ENCODE results near the gene HSPG2.

The HSPG2 gene

GRCh38 chr1:21813542-21813941 is 123.6 kb downstream of the HSPG2 start:
- no peak for DNase-seq (ENCODE audit: low spot score)
- in situ Hi-C loops (cut with MboI; ENCODE audit: low pct_unique_long_range_greater_than_20kb, low sequenced_read_pairs, unreplicated experiment): no loop called here

GRCh38 chr1:21811875-21812305 is 125.2 kb downstream of the HSPG2 start, which contains the start of gene LDLRAD2:
Gene LDLRAD2, plus strand, starts transcription at chr1:21812265. Its CDS starts 187 bp downstream, at chr1:21812452.
- DNase-seq (ENCODE audit: low spot score): peak; percentile 13
- TF ChIP-seq CTCF (IDR thresholded peaks at IDR 0.05; ENCODE audit: extremely low read depth, insufficient read depth, missing control alignments): no peak
- in situ Hi-C loops (cut with MboI; ENCODE audit: low pct_unique_long_range_greater_than_20kb, low sequenced_read_pairs, unreplicated experiment): no loop called here

More at GRCh38 chr1:21813542-21813941, 123.6 kb downstream of the HSPG2 start:
- TF ChIP-seq CTCF (IDR thresholded peaks at IDR 0.05; ENCODE audit: extremely low read depth, insufficient read depth, missing control alignments): no peak

GRCh38 chr1:21804536-21804935 is 132.6 kb downstream of the HSPG2 start:
- in situ Hi-C loops (cut with MboI; ENCODE audit: low pct_unique_long_range_greater_than_20kb, low sequenced_read_pairs, unreplicated experiment): no loop called here
- DNase-seq (ENCODE audit: low spot score): no peak
- TF ChIP-seq CTCF (IDR thresholded peaks at IDR 0.05; ENCODE audit: extremely low read depth, insufficient read depth, missing control alignments): no peak

GRCh38 chr1:21801100-21801499 is 136.0 kb downstream of the HSPG2 start:
- in situ Hi-C loops (cut with MboI; ENCODE audit: low pct_unique_long_range_greater_than_20kb, low sequenced_read_pairs, unreplicated experiment): no loop called here
- TF ChIP-seq CTCF (IDR thresholded peaks at IDR 0.05; ENCODE audit: extremely low read depth, insufficient read depth, missing control alignments): no peak
- DNase-seq (ENCODE audit: low spot score): no peak

- in situ Hi-C loops (cut with MboI; ENCODE audit: low pct_unique_long_range_greater_than_20kb, low sequenced_read_pairs, unreplicated experiment): no loop called here
- no peak for TF ChIP-seq CTCF (IDR thresholded peaks at IDR 0.05; ENCODE audit: extremely low read depth, insufficient read depth, missing control alignments)
- DNase-seq (ENCODE audit: low spot score): no peak
These were observed 137.4 kb downstream of the HSPG2 start for GRCh38 chr1:21799730-21800129.

- in situ Hi-C loops (cut with MboI; ENCODE audit: low pct_unique_long_range_greater_than_20kb, low sequenced_read_pairs, unreplicated experiment): no loop called here
- TF ChIP-seq CTCF (IDR thresholded peaks at IDR 0.05; ENCODE audit: extremely low read depth, insufficient read depth, missing control alignments): no peak
- no peak for DNase-seq (ENCODE audit: low spot score)
These were observed 142.0 kb downstream of the HSPG2 start for GRCh38 chr1:21795075-21795474.

GRCh38 chr1:21794656-21795055 is 142.5 kb downstream of the HSPG2 start:
- in situ Hi-C loops (cut with MboI; ENCODE audit: low pct_unique_long_range_greater_than_20kb, low sequenced_read_pairs, unreplicated experiment): no loop called here
- DNase-seq (ENCODE audit: low spot score): no peak
- TF ChIP-seq CTCF (IDR thresholded peaks at IDR 0.05; ENCODE audit: extremely low read depth, insufficient read depth, missing control alignments): no peak

Data from GM13977 (cell line).